Gastrocnemius medialis (tissue), 4 donors: ENCODE measurements around the gene CLK1. TPM values are rescaled to one million over a fixed set of nuclear protein-coding genes. Genes with fewer than 3 reads are reported as not detected.

Source experiments
- ATAC-seq, 2 donors: fragments of 150-250 bp; one replicate each; pipeline ENCODE4 v1.9.1; 2016
- DNase-seq, 2 donors: peaks; one replicate each; pipeline ENCODE4 v3.0.0-alpha.2; 2019
- H3K27ac ChIP-seq, 4 donors: fragments of 200-600 bp; sonication (generic); 1 replicate in 1 of 4; 2 replicates in 3 of 4; pipeline ENCODE4 v1.5.1; 2016 to 2018; ENCODE audit warnings: mild to moderate bottlenecking in 2 of 4, moderate library complexity in 1 of 4
- H3K27me3 ChIP-seq, 3 donors: fragments of 200-600 bp; sonication (generic) in 2 of 3; 1 replicate in 1 of 3; 2 replicates in 2 of 3; pipeline versions ENCODE4 v1.5.1 to v1.6.0; 2016 to 2019; ENCODE audit warnings: mild to moderate bottlenecking in 1 of 3, moderate library complexity in 1 of 3
- H3K36me3 ChIP-seq, 2 donors: fragments of 200-600 bp; sonication (generic) in 1 of 2; one replicate each; pipeline ENCODE4 v1.5.1; 2017 to 2018
- H3K4me1 ChIP-seq, 2 donors: fragments of 200-600 bp; sonication (generic) in 1 of 2; one replicate each; pipeline ENCODE4 v1.5.1; 2016 to 2017; ENCODE audit warnings: mild to moderate bottlenecking in 2 of 2
- H3K4me3 ChIP-seq, 4 donors: fragments of 200-600 bp; sonication (generic) in 3 of 4; 1 replicate in 1 of 4; 2 replicates in 3 of 4; pipeline ENCODE4 v1.5.1; 2016 to 2019; ENCODE audit warnings: mild to moderate bottlenecking in 2 of 4
- H3K9me3 ChIP-seq, 3 donors: fragments of 200-600 bp; sonication (generic) in 2 of 3; 1 replicate in 1 of 3; 2 replicates in 2 of 3; pipeline ENCODE4 v1.5.1; 2016 to 2019
- POLR2A ChIP-seq, 2 donors: fragments of 450-650 bp; IDR thresholded peaks; one replicate each; pipeline ENCODE4 v1.6.1; 2017; ENCODE audit warnings: antibody characterized with exemption in 2 of 2, mild to moderate bottlenecking in 2 of 2, moderate library complexity in 2 of 2
- in situ Hi-C, 4 donors: fragments of 200-750 bp; cut with MboI; loops; one replicate each; pipeline versions ENCODE4 v1.15.0 to v1.8.0; 2017; ENCODE audit warnings: low sequenced_read_pairs in 4 of 4
- intact Hi-C: fragments of 100-400 bp; cut with DNase I; formaldehyde crosslinking; loops from one replicate; pipeline ENCODE4 v1.15.1; 2023; ENCODE audit warnings: low total_unique reads
- total RNA-seq, 4 donors: library from RNA; depleted of rRNA; stranded (reverse); fragments of >200 nt; gene quantifications; one replicate each; pipeline versions ENCODE4 v1.1.0 to v1.2.3, GENCODE V29; 2016
- TF ChIP-seq, protein P1 (sequence below), 5 experiments: fragments of 450-650 bp in 3 of 5; fragments of 200-600 bp in 2 of 5; sonication (generic) in 2 of 5; IDR thresholded peaks in 4 of 5; conservative IDR thresholded peaks in 1 of 5; 1 replicate in 4 of 5; 2 replicates in 1 of 5; pipeline ENCODE4 v1.5.1; 2016 to 2019; ENCODE audit warnings: antibody characterized with exemption in 5 of 5, mild to moderate bottlenecking in 3 of 5, moderate library complexity in 3 of 5

Gene CLK1
- total RNA-seq, 4 donors from 2014 or later = 61.6 to 104 (median 85.3) TPM

DNA sequence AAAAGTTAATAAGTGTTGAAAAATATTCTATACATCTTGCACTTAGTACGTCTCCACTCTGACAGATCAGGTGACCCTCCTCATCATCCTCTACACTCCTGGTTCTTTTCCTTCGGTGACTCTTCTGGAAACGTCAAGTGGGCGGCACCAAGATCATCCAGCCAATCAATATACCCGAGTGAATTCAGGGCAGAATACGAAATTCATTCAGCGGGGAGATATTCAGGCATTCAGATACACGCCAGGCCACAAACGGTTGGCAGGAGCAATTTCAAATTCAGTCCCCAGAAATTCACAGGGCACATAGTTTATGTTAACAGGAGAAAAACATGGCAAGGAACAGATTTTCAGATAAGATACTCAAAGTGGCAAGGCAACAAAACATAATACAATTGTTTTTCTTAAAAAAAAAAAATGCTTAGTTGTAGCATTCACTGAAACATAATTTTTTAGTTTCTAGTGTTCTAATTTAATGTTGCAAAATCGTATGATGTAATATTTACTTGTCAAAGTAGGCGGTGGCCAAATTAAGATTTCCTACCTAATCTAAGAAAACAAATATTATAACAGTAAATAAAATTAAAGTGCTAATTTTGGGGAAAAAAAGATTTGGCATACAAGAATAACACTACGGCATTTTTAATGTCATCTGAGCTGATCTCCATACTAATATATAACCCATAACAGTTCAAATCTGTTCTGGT is 4.2 kb downstream of the CLK1 start:
- Histone ChIP-seq H3K4me1 (peaks cover 34 to 49% of the 10 kb centered on the region in 2 donors), H3K4me3 (peak overlapping the region; percentile 97 to 99 (median 98)), H3K27me3 (no peaks in the 10 kb centered on the region), H3K27ac (peak overlapping the region; percentile 100), H3K9me3 (no peaks in the 10 kb centered on the region), H3K36me3 (peaks cover 13 to 58% of the 10 kb centered on the region in 2 donors)
- DNase-seq (no peak), ATAC-seq (no peak)
- intact Hi-C loops = loop anchor here (10.0 kb wide), 1 partner anchor 1515 kb away; the partner anchor contains the start of gene BMPR2
- in situ Hi-C loops = loop anchor here in 1 of 4 donors (10.0 kb wide), 1 partner anchor 45 kb away; the partner anchor contains the start of gene BZW1
- peak in 1 of 2 donors; percentile 54 for TF ChIP-seq POLR2A (IDR thresholded peaks at IDR 0.05)
- TF ChIP-seq, protein P1, sequence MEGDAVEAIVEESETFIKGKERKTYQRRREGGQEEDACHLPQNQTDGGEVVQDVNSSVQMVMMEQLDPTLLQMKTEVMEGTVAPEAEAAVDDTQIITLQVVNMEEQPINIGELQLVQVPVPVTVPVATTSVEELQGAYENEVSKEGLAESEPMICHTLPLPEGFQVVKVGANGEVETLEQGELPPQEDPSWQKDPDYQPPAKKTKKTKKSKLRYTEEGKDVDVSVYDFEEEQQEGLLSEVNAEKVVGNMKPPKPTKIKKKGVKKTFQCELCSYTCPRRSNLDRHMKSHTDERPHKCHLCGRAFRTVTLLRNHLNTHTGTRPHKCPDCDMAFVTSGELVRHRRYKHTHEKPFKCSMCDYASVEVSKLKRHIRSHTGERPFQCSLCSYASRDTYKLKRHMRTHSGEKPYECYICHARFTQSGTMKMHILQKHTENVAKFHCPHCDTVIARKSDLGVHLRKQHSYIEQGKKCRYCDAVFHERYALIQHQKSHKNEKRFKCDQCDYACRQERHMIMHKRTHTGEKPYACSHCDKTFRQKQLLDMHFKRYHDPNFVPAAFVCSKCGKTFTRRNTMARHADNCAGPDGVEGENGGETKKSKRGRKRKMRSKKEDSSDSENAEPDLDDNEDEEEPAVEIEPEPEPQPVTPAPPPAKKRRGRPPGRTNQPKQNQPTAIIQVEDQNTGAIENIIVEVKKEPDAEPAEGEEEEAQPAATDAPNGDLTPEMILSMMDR (IDR thresholded peaks at IDR 0.05 in 4 of 5, conservative IDR thresholded peaks at IDR 0.05 in 1 of 5) = no peak

DNA sequence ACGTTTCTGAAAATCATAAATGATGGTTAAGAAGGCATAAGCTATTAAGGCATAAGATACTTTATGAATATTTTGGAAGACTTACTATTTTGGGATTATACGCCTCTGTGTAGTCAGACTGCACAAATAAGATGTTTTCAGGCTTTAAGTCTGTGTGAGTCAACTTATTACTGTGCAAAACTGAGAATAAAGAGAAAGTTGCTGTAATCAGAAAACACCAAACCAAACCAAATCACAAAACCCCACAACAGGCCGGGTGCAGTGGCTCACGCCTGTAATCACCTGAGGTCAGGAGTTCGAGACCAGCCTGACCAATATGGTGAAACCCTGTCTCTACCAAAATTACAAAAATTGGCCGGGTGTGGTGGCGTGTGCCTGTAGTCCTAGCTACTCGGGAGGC is 7.7 kb downstream of the CLK1 start:
- DNase-seq (no peak), ATAC-seq (no peak)
- Histone ChIP-seq H3K36me3 (peaks cover 25 to 92% of the 10 kb centered on the region in 2 donors), H3K4me3 (no peak overlapping the region), H3K27ac (peak overlapping the region in 1 of 4 donors; percentile 12), H3K4me1 (peaks cover 30 to 43% of the 10 kb centered on the region in 2 donors), H3K27me3 (no peaks in the 10 kb centered on the region), H3K9me3 (no peaks in the 10 kb centered on the region)
- TF ChIP-seq, protein P1 (IDR thresholded peaks at IDR 0.05 in 4 of 5, conservative IDR thresholded peaks at IDR 0.05 in 1 of 5) = no peak
- TF ChIP-seq POLR2A (IDR thresholded peaks at IDR 0.05) = no peak
- intact Hi-C loops = no loop called here
- in situ Hi-C loops = no loop called here

DNA sequence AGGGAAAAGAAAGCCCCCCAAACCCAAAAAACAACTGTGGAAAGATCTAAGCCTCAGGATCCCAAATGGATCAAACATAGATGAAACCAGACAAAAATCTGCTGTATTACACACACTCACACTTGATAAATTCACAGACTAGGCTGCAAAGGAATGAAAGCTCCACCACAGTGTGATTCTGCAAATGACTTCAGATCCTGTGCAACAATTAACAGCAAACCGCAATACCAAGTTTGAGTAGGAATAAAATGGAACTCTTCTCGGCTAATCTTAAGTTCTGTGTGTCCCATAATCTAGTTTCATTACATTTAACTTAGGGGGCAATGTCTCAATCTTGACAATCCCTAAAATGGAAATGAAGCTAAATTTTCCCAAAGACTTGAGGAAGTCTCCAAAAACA is 11.9 kb downstream of the CLK1 start:
- Histone ChIP-seq H3K9me3 (no peaks in the 10 kb centered on the region), H3K27ac (no peak overlapping the region), H3K27me3 (no peaks in the 10 kb centered on the region), H3K4me3 (no peak overlapping the region), H3K4me1 (peaks cover 4 to 9% of the 10 kb centered on the region in 2 donors), H3K36me3 (peaks cover 25 to 71% of the 10 kb centered on the region in 2 donors)
- intact Hi-C loops (no loop called here), in situ Hi-C loops (no loop called here)
- ATAC-seq = no peak
- DNase-seq = no peak
- TF ChIP-seq POLR2A (IDR thresholded peaks at IDR 0.05) = no peak
- TF ChIP-seq, protein P1 (IDR thresholded peaks at IDR 0.05 in 4 of 5, conservative IDR thresholded peaks at IDR 0.05 in 1 of 5) = no peak

DNA sequence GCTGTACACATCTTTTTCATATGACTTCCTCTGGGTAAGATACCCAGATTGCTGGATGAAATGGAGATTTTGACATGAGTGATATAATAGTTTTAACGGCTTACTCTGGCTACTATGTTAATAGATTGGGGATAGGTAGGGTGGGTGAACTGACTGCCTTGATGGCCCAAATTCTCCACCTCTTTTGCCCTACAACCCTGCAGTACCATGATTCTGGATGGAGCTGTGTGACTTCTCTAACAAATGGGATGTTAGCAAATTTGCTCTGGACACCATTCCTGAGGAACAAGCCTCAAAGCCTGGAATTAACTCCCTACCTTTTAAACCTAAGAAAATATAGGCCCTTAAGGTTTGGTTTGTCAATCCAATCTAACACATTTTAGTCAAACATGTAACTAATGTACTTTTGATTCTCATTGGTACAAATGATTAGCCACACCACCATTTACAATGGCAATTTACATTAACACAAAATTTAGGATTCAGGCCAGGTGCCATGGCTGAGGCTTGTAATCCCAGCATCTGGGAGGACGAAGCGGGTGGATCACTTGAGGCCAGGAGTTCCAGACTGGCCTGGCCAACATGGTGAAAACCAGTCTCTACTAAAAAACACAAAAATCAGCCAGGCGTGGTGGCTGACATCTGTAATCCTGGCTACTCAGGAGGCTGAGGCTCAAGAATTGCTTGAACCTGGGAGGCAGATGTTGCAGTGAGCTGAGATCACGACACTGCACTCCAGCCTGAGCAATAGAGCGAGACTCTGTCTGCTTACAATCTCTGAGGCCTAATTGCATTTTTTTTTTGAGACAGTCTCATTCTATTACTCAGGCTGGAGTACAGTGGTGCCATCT is 12.8 kb downstream of the CLK1 start:
- TF ChIP-seq POLR2A (IDR thresholded peaks at IDR 0.05) = no peak
- TF ChIP-seq, protein P1 (IDR thresholded peaks at IDR 0.05 in 4 of 5, conservative IDR thresholded peaks at IDR 0.05 in 1 of 5) = no peak
- intact Hi-C loops = no loop called here
- no peak for DNase-seq
- H3K4me3 ChIP-seq = no peak overlapping the region
- H3K4me1 ChIP-seq = no peaks in the 10 kb centered on the region
- H3K36me3 ChIP-seq = peaks cover 16 to 61% of the 10 kb centered on the region in 2 donors
- H3K27ac ChIP-seq = no peak overlapping the region
- in situ Hi-C loops = no loop called here
- H3K27me3 ChIP-seq = no peaks in the 10 kb centered on the region
- no peaks in the 10 kb centered on the region for H3K9me3 ChIP-seq
- no peak for ATAC-seq
